ENCODE results near the gene CALN1. TPM values are rescaled to one million over a fixed set of nuclear protein-coding genes. Genes with fewer than 3 reads are reported as not detected.

Gene CALN1
- total RNA-seq, 1 donor from 2014 or later = not detected

DNA sequence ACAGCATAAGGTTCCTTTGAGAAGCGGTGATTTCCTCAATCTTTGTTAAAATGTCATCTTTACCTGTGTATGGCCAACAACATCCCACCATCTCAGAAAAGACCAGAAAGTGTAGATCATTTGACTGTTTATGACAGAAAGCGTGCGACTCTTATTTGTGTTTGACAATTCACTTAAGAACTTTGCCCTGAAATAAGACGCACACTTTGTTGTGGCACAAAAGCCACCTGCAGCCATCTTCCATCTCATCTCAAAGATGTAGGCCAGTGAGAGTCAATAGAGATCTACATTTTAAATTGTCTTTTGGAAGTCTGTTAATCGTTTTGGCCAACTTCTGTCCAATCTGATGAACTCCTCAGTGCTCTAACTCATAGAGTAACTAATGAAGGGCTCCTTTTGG lies 114.0 kb downstream of the CALN1 start:
- Histone ChIP-seq H3K4me2 (ENCODE audit: low read length) (no peak overlapping the region), H4K20me1 (ENCODE audit: insufficient read depth, low read length) (no peaks in the 10 kb centered on the region), H3K9ac (ENCODE audit: low read length) (no peak overlapping the region), H3K36me3 (ENCODE audit: insufficient read depth, low read length) (no peaks in the 10 kb centered on the region), H3K79me2 (ENCODE audit: insufficient read depth, low read length) (no peaks in the 10 kb centered on the region), H3K9me3 (ENCODE audit: insufficient read depth, low read depth, low read length) (no peaks in the 10 kb centered on the region), H3K4me3 (ENCODE audit: insufficient read depth, low read depth, low read length) (no peak overlapping the region), H3K27me3 (ENCODE audit: insufficient read depth, low read length) (no peaks in the 10 kb centered on the region), H3K27ac (ENCODE audit: low read depth, low read length) (no peak overlapping the region), H3K4me1 (ENCODE audit: insufficient read depth, low read length) (no peaks in the 10 kb centered on the region), H2AFZ (ENCODE audit: low read depth, low read length) (no peak overlapping the region)
- no peaks in the 10 kb centered on the region for H3K4me1 Mint-ChIP-seq (ENCODE audit: low read depth, unreplicated experiment)
- no peak overlapping the region for H3K27ac Mint-ChIP-seq (ENCODE audit: unreplicated experiment)
- FAIRE-seq = no peak
- H3K4me3 Mint-ChIP-seq (ENCODE audit: unreplicated experiment) = no peak overlapping the region
- TF ChIP-seq EZH2 (IDR thresholded peaks at IDR 0.05; ENCODE audit: insufficient read depth, low read length) = no peak
- DNase-seq (ENCODE audit: low read depth) = no peak
- H3K27me3 Mint-ChIP-seq (ENCODE audit: low read depth, unreplicated experiment) = peaks cover 2% of the 10 kb centered on the region
- H3K9me3 Mint-ChIP-seq (ENCODE audit: unreplicated experiment) = no peaks in the 10 kb centered on the region
- no peaks in the 10 kb centered on the region for H3K36me3 Mint-ChIP-seq (ENCODE audit: low read depth, unreplicated experiment)

DNA sequence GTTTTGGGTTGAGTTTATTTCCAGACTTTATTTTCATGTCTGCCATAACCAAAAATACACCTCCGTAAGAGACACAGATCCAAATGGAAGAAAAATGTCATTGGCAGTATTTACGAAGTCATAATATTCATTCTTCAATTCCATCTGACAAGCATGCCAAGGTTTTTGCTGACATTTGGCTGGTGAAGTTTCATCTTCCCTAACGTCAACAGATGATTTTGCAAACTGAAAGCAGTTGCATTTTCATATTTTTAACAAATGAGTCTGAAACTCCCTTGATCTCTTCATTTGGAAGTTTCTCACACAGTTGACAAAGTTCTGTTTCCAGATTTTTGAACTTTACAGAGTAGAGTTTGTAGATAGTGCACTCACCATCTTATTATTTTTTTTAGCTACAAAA lies 114.5 kb downstream of the CALN1 start:
- H4K20me1 ChIP-seq (ENCODE audit: insufficient read depth, low read length) = no peaks in the 10 kb centered on the region
- Mint-ChIP-seq H3K36me3 (ENCODE audit: low read depth, unreplicated experiment) (no peaks in the 10 kb centered on the region), H3K4me3 (ENCODE audit: unreplicated experiment) (no peak overlapping the region), H3K4me1 (ENCODE audit: low read depth, unreplicated experiment) (no peaks in the 10 kb centered on the region), H3K27ac (ENCODE audit: unreplicated experiment) (no peak overlapping the region), H3K9me3 (ENCODE audit: unreplicated experiment) (no peaks in the 10 kb centered on the region), H3K27me3 (ENCODE audit: low read depth, unreplicated experiment) (no peaks in the 10 kb centered on the region)
- no peak overlapping the region for H3K27ac ChIP-seq (ENCODE audit: low read depth, low read length)
- no peaks in the 10 kb centered on the region for H3K36me3 ChIP-seq (ENCODE audit: insufficient read depth, low read length)
- H3K27me3 ChIP-seq (ENCODE audit: insufficient read depth, low read length) = no peaks in the 10 kb centered on the region
- FAIRE-seq (no peak), DNase-seq (ENCODE audit: low read depth) (no peak)
- no peak overlapping the region for H3K9ac ChIP-seq (ENCODE audit: low read length)
- H2AFZ ChIP-seq (ENCODE audit: low read depth, low read length) = no peak overlapping the region
- H3K4me3 ChIP-seq (ENCODE audit: insufficient read depth, low read depth, low read length) = no peak overlapping the region
- TF ChIP-seq, protein P1, sequence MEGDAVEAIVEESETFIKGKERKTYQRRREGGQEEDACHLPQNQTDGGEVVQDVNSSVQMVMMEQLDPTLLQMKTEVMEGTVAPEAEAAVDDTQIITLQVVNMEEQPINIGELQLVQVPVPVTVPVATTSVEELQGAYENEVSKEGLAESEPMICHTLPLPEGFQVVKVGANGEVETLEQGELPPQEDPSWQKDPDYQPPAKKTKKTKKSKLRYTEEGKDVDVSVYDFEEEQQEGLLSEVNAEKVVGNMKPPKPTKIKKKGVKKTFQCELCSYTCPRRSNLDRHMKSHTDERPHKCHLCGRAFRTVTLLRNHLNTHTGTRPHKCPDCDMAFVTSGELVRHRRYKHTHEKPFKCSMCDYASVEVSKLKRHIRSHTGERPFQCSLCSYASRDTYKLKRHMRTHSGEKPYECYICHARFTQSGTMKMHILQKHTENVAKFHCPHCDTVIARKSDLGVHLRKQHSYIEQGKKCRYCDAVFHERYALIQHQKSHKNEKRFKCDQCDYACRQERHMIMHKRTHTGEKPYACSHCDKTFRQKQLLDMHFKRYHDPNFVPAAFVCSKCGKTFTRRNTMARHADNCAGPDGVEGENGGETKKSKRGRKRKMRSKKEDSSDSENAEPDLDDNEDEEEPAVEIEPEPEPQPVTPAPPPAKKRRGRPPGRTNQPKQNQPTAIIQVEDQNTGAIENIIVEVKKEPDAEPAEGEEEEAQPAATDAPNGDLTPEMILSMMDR (IDR thresholded peaks at IDR 0.05; ENCODE audit: insufficient read depth, low read depth, low read length) = no peak
- TF ChIP-seq EZH2 (IDR thresholded peaks at IDR 0.05; ENCODE audit: insufficient read depth, low read length) = no peak
- H3K4me2 ChIP-seq (ENCODE audit: low read length) = no peak overlapping the region
- H3K9me3 ChIP-seq (ENCODE audit: insufficient read depth, low read depth, low read length) = no peaks in the 10 kb centered on the region
- H3K79me2 ChIP-seq (ENCODE audit: insufficient read depth, low read length) = no peaks in the 10 kb centered on the region
- H3K4me1 ChIP-seq (ENCODE audit: insufficient read depth, low read length) = no peaks in the 10 kb centered on the region

DNA sequence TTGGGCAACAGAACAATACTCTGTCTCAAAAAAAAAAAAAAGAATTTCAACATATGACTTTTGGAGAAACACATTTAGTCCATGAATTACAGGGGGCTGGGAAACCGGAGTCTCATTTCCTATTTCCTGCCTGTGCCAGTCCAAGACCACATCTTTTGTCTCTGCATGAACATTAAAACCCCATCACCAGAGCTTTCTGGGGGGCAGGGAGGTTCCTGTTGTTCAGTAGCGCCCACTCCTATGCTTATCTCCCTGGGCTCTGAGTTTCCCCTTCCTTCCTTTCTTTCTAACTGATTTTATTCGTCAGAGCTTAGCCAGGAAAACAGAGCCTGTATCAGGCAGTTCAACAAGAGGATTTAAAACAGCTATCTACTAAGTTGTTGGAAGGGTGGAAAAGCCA lies 119.3 kb downstream of the CALN1 start:
- TF ChIP-seq, protein P1 (IDR thresholded peaks at IDR 0.05; ENCODE audit: insufficient read depth, low read depth, low read length) = no peak
- no peak for TF ChIP-seq EZH2 (IDR thresholded peaks at IDR 0.05; ENCODE audit: insufficient read depth, low read length)
- Histone ChIP-seq H3K27me3 (ENCODE audit: insufficient read depth, low read length) (no peaks in the 10 kb centered on the region), H3K9ac (ENCODE audit: low read length) (no peak overlapping the region), H4K20me1 (ENCODE audit: insufficient read depth, low read length) (no peaks in the 10 kb centered on the region), H2AFZ (ENCODE audit: low read depth, low read length) (no peak overlapping the region), H3K4me3 (ENCODE audit: insufficient read depth, low read depth, low read length) (no peak overlapping the region), H3K27ac (ENCODE audit: low read depth, low read length) (no peak overlapping the region), H3K9me3 (ENCODE audit: insufficient read depth, low read depth, low read length) (no peaks in the 10 kb centered on the region), H3K36me3 (ENCODE audit: insufficient read depth, low read length) (no peaks in the 10 kb centered on the region), H3K4me2 (ENCODE audit: low read length) (no peak overlapping the region), H3K4me1 (ENCODE audit: insufficient read depth, low read length) (no peaks in the 10 kb centered on the region), H3K79me2 (ENCODE audit: insufficient read depth, low read length) (no peaks in the 10 kb centered on the region)
- Mint-ChIP-seq H3K36me3 (ENCODE audit: low read depth, unreplicated experiment) (no peaks in the 10 kb centered on the region), H3K4me1 (ENCODE audit: low read depth, unreplicated experiment) (no peaks in the 10 kb centered on the region), H3K4me3 (ENCODE audit: unreplicated experiment) (no peak overlapping the region), H3K27me3 (ENCODE audit: low read depth, unreplicated experiment) (no peaks in the 10 kb centered on the region), H3K9me3 (ENCODE audit: unreplicated experiment) (peaks cover 6% of the 10 kb centered on the region), H3K27ac (ENCODE audit: unreplicated experiment) (no peak overlapping the region)
- DNase-seq (ENCODE audit: low read depth) = no peak
- FAIRE-seq = no peak

Measured in astrocyte (in vitro differentiated cells and primary cell).